HG03095 (cell line): ENCODE data around the gene KMT5C.
A peak's percentile ranks its signal among the peaks of the same experiment; 100 is the strongest.

Experiments used
- ATAC-seq: cut with Tn5 transposase; IDR thresholded peaks from one replicate; pipeline ENCODE4 v1.9.1; 2021; ENCODE audit warnings: moderate library complexity; ENCODE audit not compliant: unreplicated experiment

The KMT5C gene

DNA sequence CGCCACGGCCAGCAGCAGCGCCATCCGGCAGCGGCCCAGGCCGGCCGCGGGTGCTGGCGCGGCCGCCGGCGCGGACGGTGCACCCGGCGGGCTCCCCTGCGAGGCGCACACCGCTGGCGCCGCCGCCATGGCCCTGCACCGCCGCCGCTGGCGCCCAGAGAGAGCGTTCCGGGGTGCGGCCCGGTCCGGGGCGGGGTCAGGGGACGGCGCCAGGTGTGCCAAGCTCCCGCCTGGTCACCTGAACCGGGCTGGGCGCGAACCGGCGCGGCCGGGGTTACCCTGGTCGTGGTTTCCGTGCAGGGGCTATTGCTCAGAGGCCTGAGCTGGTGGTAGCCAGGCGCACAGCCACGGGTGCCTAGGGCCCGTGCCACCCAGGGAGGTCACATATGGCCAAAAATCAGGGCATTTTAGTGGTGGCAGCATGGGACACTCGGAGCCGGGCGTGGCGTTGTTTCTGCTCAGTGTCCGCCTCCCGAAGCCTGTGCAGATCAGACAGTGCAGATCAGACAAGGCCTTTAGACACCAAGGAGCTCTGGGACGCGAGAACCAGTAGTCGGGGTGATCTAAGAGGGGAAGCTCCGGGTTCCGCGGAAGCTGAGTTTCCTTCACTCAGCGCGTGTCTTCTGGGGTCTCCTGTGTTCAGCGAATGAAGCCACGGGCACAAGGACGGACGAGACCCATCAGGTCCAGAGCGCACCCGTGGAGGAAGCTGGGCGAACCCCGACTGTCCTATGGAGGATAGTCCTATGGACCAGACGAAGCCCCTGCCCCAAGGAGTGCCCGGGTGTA, 44.6 kb downstream of the KMT5C start, which contains the start of gene TMEM238:
Gene TMEM238 (minus strand): TSS at position 162 of the 789 bp plus-strand sequence. CDS start 33 bp downstream, at position 129.
- no peak for ATAC-seq

DNA sequence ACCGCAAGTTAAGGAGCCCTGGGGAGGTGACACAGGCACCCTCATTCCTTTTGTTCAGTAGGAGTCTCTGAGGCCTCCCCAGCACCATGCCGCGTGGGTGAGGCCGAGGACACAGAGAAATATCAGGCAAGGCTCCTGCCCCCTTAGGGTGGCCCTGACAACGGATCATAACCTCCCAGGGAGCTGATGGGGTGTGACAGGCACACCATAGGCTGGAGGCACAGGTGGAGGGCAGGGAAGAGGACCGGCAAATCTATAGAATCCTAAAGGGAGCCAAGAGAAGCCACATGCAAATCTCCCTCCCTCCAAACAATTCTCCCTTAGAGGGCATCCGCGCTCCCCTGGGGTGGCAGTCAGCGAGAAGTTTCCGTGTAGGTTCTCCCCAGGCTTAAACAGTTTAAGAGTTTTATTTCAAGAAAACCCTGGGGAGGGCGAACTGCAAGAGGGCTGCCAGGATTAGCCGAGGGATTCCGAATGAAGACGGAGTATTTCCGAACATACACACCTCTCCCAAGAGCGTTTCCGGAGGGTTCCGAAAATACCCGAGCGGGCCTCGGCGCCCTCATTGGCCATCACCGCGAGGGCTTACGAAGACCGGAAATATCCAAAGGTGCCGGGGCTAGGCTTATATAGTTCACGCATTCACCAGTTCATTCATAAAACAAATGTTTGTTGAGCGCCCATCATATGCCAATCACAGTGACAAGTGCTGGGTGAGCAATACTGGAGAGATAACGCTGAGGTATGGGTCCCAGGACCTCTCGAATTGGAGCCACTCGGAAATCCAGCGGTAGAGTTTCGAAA, 45.4 kb downstream of the KMT5C start:
- ATAC-seq, result peak; percentile 39

DNA sequence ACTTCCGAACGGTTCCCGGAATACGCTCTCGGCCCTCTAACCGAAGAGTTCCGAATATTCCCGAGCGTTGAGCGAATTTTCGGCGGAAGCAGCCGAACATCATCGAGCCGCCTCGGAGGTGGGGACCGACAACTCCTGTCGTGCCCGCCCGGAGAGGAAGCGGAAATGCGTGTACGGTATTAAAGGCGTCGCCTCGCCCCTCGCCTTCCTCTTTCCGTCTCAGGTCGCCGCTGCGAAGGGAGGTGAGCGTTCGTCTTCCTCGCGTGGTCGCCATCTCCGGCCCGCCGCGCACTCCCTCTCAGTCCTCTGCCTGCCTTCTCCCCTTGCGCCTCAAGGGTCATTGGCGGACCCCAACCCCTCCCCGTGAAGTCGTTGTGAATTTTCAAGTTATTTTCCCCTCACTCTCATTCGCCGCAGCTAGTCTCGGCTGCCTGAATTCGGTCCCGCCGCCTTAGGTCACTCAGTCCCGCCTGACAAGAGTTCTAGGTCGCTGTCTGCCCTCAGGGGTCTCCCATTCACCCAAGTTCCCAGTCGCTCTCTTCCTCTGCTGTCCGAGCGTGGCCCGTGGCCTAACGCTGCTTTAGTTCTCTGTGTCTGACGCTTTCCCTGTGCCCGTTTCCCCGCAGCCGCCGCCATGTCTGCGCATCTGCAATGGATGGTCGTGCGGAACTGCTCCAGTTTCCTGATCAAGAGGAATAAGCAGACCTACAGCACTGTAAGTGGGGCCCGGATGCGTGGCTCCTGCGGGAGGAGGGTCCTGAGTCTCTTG, 46.2 kb downstream of the KMT5C start, which contains the start of gene RPL28:
Gene RPL28 (plus strand): TSS at position 209 of the 769 bp plus-strand sequence. CDS start 426 bp downstream, at position 635.
- peak; percentile 53 for ATAC-seq

DNA sequence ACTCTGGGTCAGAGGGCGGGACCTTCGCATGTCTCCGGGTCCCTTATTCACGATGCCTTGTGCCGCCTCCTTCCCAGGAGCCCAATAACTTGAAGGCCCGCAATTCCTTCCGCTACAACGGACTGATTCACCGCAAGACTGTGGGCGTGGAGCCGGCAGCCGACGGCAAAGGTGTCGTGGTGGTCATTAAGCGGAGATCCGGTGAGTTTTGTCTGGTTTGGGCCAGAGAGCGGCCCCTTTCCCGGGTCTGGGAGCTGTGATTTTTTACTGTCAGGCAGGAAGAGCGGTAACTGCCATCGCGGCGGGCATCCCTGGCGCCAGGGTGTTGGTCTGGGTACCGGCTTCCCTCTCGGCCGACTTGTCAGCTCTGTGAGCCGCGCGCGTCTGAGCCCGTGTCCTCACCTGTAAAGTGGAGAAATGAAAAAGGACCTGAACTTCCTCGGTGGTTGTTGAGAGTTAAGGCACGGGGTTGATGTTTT, 46.9 kb downstream of the KMT5C start:
- no peak for ATAC-seq

DNA sequence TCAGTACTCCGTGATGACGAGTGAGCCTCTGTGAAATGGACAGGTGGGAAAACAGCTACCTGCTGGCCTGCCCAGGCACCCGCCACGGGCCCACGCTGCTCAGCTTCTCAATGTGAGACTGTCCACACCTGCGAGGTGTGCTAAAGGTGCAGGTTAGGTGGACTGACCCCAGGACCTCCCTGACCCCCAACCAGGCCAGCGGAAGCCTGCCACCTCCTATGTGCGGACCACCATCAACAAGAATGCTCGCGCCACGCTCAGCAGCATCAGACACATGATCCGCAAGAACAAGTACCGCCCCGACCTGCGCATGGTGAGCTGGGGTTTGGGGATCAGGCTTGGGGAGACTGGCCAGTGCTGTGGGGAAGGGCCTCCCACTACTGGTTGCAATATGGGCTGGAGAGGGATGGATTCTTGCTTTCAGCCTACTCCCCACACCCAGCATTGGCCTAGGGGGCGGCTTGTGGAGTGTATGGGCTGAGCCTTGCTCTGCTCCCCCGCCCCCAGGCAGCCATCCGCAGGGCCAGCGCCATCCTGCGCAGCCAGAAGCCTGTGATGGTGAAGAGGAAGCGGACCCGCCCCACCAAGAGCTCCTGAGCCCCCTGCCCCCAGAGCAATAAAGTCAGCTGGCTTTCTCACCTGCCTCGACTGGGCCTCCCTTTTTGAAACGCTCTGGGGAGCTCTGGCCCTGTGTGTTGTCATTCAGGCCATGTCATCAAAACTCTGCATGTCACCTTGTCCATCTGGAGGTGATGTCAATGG, 48.2 kb downstream of the KMT5C start:
- no peak for ATAC-seq

DNA sequence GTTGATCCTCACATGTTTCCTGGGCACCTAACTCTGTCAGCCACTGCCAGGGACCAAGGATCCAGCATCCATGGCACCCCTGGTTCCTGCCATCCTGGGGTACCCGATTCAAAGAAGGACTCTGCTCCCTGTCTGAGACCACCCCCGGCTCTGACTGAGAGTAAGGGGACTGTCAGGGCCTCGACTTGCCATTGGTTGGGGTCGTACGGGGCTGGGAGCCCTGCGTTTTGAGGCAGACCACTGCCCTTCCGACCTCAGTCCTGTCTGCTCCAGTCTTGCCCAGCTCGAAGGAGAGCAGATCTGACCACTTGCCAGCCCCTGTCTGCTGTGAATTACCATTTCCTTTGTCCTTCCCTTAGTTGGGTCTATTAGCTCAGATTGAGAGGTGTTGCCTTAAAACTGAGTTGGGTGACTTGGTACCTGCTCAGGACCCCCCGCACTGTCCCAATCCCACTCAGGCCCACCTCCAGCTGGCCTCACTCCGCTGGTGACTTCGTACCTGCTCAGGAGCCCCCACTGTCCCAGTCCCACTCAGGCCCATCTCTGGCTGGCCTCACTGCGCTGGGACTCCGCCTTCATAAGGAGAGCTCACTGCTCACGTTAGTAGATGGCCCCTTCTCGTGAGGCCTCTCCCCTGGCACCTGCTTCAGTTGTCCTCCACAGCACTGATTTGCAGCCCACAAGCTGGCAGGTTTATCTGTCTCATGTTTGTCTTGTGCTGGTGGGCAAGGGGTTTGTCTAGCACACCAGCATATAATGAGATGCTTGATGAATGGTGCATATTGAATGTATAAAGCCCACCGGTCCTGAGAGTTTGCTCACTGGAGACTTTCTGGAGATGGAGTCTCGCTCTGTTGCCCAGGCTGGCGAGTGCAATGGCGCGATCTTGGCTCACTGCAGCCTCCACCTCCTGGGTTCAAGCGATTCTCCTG, 50.0 kb downstream of the KMT5C start:
- no peak for ATAC-seq

DNA sequence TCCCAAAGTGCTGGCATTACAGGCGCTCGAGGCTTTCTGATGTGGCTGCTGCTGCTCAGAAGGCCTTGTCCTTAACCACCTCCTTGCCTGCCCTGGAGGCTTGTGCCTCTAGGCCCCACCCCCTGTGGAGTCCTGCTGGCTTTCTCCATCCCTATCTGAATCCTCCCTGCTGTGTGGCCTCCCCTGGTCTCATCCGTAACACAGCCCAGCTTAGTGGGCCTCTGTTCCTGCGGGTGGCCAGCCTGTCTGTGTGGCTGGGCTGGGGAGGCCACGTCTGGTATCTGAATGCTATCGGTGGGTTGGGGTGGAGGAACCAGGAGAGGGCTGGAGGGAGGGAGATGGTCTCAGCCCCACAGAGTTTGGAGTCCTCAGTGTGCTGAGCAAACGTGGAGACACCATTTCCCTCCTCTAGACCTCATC, 50.8 kb downstream of the KMT5C start:
- ATAC-seq, result no peak

DNA sequence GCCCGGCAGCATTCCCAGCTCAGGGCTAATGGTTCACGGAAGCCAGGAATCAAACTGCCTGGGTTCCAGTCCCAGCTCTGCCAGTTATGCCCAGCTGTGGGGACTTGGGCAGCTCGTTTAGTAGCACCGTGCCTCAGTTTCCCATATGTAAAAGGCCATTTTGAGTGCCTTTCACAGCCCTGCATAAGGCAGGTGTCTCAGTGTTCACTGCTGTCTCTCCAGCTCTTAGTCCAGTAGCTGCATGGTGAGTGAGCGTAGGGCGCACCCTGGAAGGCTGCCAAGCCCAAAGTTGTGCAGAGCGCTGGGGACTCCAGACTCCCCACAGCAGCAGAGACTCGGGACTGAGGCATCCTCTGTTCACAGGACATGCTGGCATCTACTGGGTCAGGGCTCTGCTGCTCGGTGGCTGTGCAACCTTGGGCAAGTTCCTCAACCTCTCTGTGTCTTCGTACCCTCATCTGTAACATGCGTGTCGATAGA, 51.6 kb downstream of the KMT5C start:
- no peak for ATAC-seq

DNA sequence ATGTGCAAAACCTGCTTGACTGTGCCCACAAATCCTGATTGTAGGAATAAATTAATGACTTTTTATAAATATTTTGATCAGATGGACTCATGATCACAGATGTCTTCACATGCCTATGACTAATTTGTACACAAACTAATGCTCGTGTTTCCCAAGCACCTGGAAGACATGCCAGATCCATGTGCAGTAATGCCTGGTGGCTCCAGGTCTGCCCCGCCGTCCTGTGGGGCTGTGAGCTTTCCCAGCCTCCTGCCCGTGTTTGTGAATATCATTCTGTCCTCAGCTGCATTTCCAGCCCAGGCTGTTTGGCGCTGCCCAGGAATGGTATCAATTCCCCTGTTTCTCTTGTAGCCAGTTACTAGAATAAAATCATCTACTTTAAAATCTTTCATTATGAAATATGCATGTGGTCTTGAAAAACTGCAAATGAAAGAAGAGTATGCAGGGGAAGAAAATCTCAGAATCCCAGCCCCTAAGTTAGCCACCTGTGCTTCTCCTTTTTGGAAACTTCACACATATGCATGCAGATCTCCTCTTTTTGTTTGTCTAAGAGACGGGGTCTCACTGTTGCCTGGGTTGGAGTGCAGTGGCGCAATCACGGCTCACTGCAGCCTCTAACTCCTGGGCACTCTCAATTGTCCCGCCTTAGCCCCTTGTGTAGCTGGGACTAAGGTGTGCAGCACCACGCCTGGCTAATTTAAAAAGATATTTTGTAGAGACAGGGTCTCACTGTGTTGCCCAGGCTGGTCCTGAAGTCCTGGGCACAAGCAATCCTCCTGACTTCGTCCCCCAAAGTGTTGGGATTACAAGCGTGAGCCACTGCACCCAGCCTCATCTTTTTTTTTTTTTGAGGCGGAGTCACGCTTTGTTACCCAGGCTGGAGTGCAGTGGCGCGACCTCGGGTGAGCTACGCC, 52.3 kb downstream of the KMT5C start:
- no peak for ATAC-seq

DNA sequence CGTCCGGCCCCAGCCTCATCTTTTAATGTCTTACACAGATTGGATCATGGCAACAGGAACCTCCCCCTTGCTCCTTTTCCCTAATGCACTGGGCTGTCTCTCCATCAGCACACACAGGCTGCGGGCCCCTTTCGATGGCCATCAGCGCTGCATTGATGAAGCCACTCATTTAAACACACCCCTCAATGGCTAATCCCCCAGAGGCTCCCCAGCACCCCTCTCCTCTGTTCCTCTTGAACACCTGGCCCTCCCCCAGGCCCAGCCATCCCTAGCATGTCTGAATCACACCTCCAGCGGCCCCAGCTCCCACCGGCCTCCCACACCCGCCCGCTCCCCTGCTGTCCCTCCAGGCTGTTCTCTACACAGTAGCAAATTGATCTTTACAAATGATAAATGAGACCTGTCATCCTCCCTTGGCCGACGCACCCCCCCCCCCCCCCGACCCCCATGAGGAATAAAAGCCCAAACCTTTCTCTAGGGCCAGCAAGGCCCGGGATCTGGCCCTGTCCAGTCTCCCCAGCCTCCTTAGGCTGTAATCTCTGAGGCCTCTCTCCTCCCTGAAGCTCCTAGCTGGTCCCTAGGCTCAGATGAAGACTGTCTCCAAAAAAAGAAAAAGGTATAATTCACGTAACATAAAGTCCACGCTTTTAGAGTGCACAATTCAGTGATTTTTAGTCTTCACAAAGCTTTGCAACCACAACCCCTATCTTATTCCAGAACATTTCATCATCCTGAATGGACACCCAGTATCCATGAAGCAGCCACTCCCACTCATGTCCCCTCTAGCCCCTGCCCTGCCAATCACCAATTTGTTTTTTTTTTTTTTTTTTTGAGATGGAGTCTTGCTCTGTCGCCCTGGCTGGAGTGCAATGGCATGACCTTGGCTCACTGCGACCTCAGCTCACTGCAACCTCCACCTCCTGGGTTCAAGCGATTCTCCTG, 53.4 kb downstream of the KMT5C start:
- ATAC-seq, result no peak
